A549 (cell line): Measurements from ENCODE around the gene RPLP1. TPM values are rescaled to one million over a fixed set of nuclear protein-coding genes. Genes with fewer than 3 reads are reported as not detected.

Experiments
- ATAC-seq, 2 experiments: fragments of 200-7000 bp in 1 of 2; fragments of >200 bp in 1 of 2; cut with Nextera tagmentation in 1 of 2; cut with Tn5 transposase in 1 of 2; 3 replicates each; pipeline versions ENCODE4 v1.8.0 to v1.9.1; 2018 to 2020; ENCODE audit warnings: mild to moderate bottlenecking in 1 of 2, moderate library complexity in 1 of 2
- CTCF ChIA-PET: fragments of 300-600 bp; sonication (Branson Sonifier 250); formaldehyde crosslinking; extraction: SDS; loops from one replicate; lab custom pipeline; 2021; ENCODE audit warnings: antibody characterized with exemption, inconsistent platforms; lab: Yijun Ruan, JAX
- POLR2A ChIA-PET: fragments of 350-600 bp; formaldehyde crosslinking; extraction: SDS; loops from one replicate; lab custom pipeline; 2021; ENCODE audit warnings: antibody characterized with exemption, inconsistent platforms; lab: Yijun Ruan, JAX
- DNase-seq, 2 experiments: peaks; one replicate each; pipeline versions ENCODE4 v3.0.0 to v3.0.0-alpha.2; 2011 to 2016; ENCODE audit warnings: low read depth in 1 of 2, low spot score in 1 of 2
- FAIRE-seq: peaks from 2 replicates; lab custom pipeline; 2011; peaks lifted over from hg19 to GRCh38; lab: Jason Lieb, UNC
- H3K27ac ChIP-seq, 2 experiments: fragments of >200 bp; sonication (Bioruptor Twin); formaldehyde crosslinking; 3 replicates each; pipeline ENCODE4 v1.5.1; 2016 to 2017
- H3K4me1 ChIP-seq: fragments of >200 bp; sonication (Bioruptor Twin); formaldehyde crosslinking; 3 replicates; pipeline ENCODE4 v1.6.1; 2016
- H3K4me2 ChIP-seq: fragments of >200 bp; sonication (Bioruptor Twin); formaldehyde crosslinking; 3 replicates; pipeline ENCODE4 v1.6.1; 2016
- H3K4me3 ChIP-seq: fragments of >200 bp; sonication (Bioruptor Twin); formaldehyde crosslinking; 3 replicates; pipeline ENCODE4 v1.5.1; 2016
- H3K9me3 ChIP-seq: fragments of >200 bp; sonication (Bioruptor Twin); formaldehyde crosslinking; 3 replicates; pipeline ENCODE4 v1.6.1; 2016
- ATOH8 ChIP-seq: fragments of 250-450 bp; sonication (Bioruptor Pico); IDR thresholded peaks from 2 replicates; pipeline ENCODE4 v1.5.0; 2020; ENCODE audit warnings: low read depth, mild to moderate bottlenecking, moderate library complexity
- CBX2 ChIP-seq: fragments of 200-600 bp; sonication (generic); IDR thresholded peaks from 2 replicates; pipeline ENCODE4 v1.6.1; 2016; ENCODE audit warnings: low read depth, mild to moderate bottlenecking, borderline replicate concordance
- CEBPB ChIP-seq, 2 experiments: fragments of >200 bp in 1 of 2; sonication (Bioruptor Twin) in 1 of 2; formaldehyde crosslinking in 1 of 2; IDR thresholded peaks; 2 replicates each; pipeline ENCODE4 v1.6.1; 2012 to 2016
- CHD2 ChIP-seq: fragments of 150-350 bp; IDR thresholded peaks from 2 replicates; pipeline ENCODE4 v1.6.1; 2014; ENCODE audit warnings: low read length; ENCODE audit not compliant: partially characterized antibody
- CHD4 ChIP-seq: fragments of 200-600 bp; sonication (generic); IDR thresholded peaks from 2 replicates; pipeline ENCODE4 v1.6.1; 2016; ENCODE audit warnings: antibody characterized with exemption, mild to moderate bottlenecking, borderline replicate concordance
- EHF ChIP-seq: fragments of 250-450 bp; sonication (Bioruptor Pico); IDR thresholded peaks from 2 replicates; pipeline ENCODE4 v1.5.0; 2020; ENCODE audit warnings: mild to moderate bottlenecking
- EHMT2 ChIP-seq: fragments of 200-600 bp; sonication (generic); IDR thresholded peaks from 2 replicates; pipeline ENCODE4 v1.6.1; 2016; ENCODE audit warnings: antibody characterized with exemption, low read depth, mild to moderate bottlenecking, moderate library complexity
- ESRRA ChIP-seq: fragments of 150-350 bp; IDR thresholded peaks from 2 replicates; pipeline ENCODE4 v1.6.1; 2014; ENCODE audit warnings: mild to moderate bottlenecking, low read length, borderline replicate concordance
- HDAC2 ChIP-seq: fragments of 200-600 bp; sonication (generic); IDR thresholded peaks from 2 replicates; pipeline ENCODE4 v1.6.1; 2016
- HES2 ChIP-seq: fragments of >200 bp; sonication (Bioruptor Twin); formaldehyde crosslinking; IDR thresholded peaks from 2 replicates; pipeline ENCODE4 v1.6.1; 2016
- HOXA7 ChIP-seq: fragments of 250-450 bp; sonication (Bioruptor Pico); IDR thresholded peaks from 2 replicates; pipeline ENCODE4 v1.5.0; 2020; ENCODE audit warnings: mild to moderate bottlenecking, moderate library complexity
- HOXB13 ChIP-seq: fragments of 250-450 bp; sonication (Bioruptor Pico); IDR thresholded peaks from 2 replicates; pipeline ENCODE4 v1.5.0; 2020; ENCODE audit warnings: low read depth, mild to moderate bottlenecking, moderate library complexity
- JUN ChIP-seq, 2 experiments: fragments of >200 bp; sonication (Bioruptor Twin); formaldehyde crosslinking; IDR thresholded peaks; 2 replicates in 1 of 2; 3 replicates in 1 of 2; pipeline ENCODE4 v1.6.1; 2016 to 2017
- JUNB ChIP-seq: fragments of >200 bp; sonication (Bioruptor Twin); formaldehyde crosslinking; IDR thresholded peaks from 2 replicates; pipeline ENCODE4 v1.6.1; 2016
- KDM1A ChIP-seq: fragments of 200-600 bp; sonication (generic); IDR thresholded peaks from 2 replicates; pipeline ENCODE4 v1.6.1; 2016; ENCODE audit warnings: low read depth, mild to moderate bottlenecking
- MAFK ChIP-seq: fragments of 450-650 bp; IDR thresholded peaks from 2 replicates; pipeline ENCODE4 v1.6.1; 2014; ENCODE audit not compliant: partially characterized antibody
- NFE2L2 ChIP-seq: fragments of 150-350 bp; conservative IDR thresholded peaks from 2 replicates; pipeline ENCODE4 v1.6.1; 2014; ENCODE audit warnings: low read length
- PBX3 ChIP-seq: IDR thresholded peaks from 2 replicates; pipeline ENCODE4 v1.6.1; 2012
- POLR2A ChIP-seq: IDR thresholded peaks from 2 replicates; pipeline ENCODE4 v1.6.1; 2012; ENCODE audit warnings: mild to moderate bottlenecking, low read length
- RAD21 ChIP-seq, 2 experiments: fragments of >200 bp in 1 of 2; sonication (Bioruptor Twin) in 1 of 2; formaldehyde crosslinking in 1 of 2; IDR thresholded peaks in 1 of 2; conservative IDR thresholded peaks in 1 of 2; 2 replicates in 1 of 2; 3 replicates in 1 of 2; pipeline ENCODE4 v1.6.1; 2012 to 2018; ENCODE audit warnings: inconsistent platforms in 1 of 2
- RARB ChIP-seq: fragments of 250-450 bp; sonication (Bioruptor Pico); IDR thresholded peaks from 2 replicates; pipeline ENCODE4 v1.8.0; 2021; ENCODE audit warnings: mild to moderate bottlenecking, moderate library complexity
- RCOR1 ChIP-seq: fragments of 150-350 bp; IDR thresholded peaks from 2 replicates; pipeline ENCODE4 v1.6.1; 2014; ENCODE audit warnings: antibody characterized with exemption, low read length, low read depth
- SREBF2 ChIP-seq: fragments of 450-650 bp; IDR thresholded peaks from 2 replicates; pipeline ENCODE4 v1.6.1; 2014; ENCODE audit warnings: mild to moderate bottlenecking, moderate library complexity
- TP53 ChIP-seq: fragments of 250-450 bp; sonication (Bioruptor Pico); IDR thresholded peaks from 2 replicates; pipeline ENCODE4 v1.5.0; 2021; ENCODE audit warnings: mild to moderate bottlenecking, moderate library complexity
- USF2 ChIP-seq: fragments of 450-650 bp; IDR thresholded peaks from 2 replicates; pipeline ENCODE4 v1.6.1; 2014; ENCODE audit warnings: antibody characterized with exemption
- ZC3H11A ChIP-seq: fragments of 450-650 bp; IDR thresholded peaks from 2 replicates; pipeline ENCODE4 v1.6.1; 2014; ENCODE audit warnings: antibody characterized with exemption, mild to moderate bottlenecking
- WGBS: methylation state at CpG from one replicate; pipeline ENCODE4 v1.1.6; 2017; ENCODE audit errors: missing lambda C conversion rate; 5-methylcytosine and 5-hydroxymethylcytosine counted together
- polyA plus RNA-seq, 4 experiments: library from polyadenylated mRNA; depleted of rRNA in 3 of 4; stranded (reverse); fragments of >200 nt; fragmentation: RNase III in 1 of 4; extraction: RNeasy Plus Mini Kit Qiagen cat#74134 plus additional on column Dnase treatment in 1 of 4; gene quantifications; 2 replicates in 3 of 4; 3 replicates in 1 of 4; pipeline ENCODE4 v1.2.3, GENCODE V29; 2011 to 2017

RPLP1 gene
- polyA plus RNA-seq, 2 of the 4 experiments (the other 2 are of a cell fraction) = 1,245 to 4,104 TPM

- FAIRE-seq (no peak), DNase-seq (no peak), ATAC-seq (no peak)
- Histone ChIP-seq H3K4me3 (no peak overlapping the region), H3K27ac (no peak overlapping the region), H3K9me3 (peaks cover 12% of the 10 kb centered on the region; the same call in 2 of the 3 replicates), H3K4me2 (no peak overlapping the region), H3K4me1 (no peaks in the 10 kb centered on the region)
- POLR2A ChIA-PET = no interaction called here
- TF ChIP-seq POLR2A (no peak), HOXA7 (CRISPR knock-in tag) (no peak), USF2 (no peak), MAFK (no peak), TP53 (CRISPR knock-in tag) (no peak), HDAC2 (no peak), HES2 (no peak), RARB (CRISPR knock-in tag) (no peak), ZC3H11A (no peak), JUNB (no peak), NFE2L2 (no peak), CHD4 (no peak), SREBF2 (no peak), JUN (IDR thresholded peaks at IDR 0.05) (no peak)
- CTCF ChIA-PET = interaction anchor here (0.9 to 6.2 kb wide), 2 partner anchors 13 to 999 kb away, joined by 4 to 73 read pairs; no protein-coding TSS in a partner anchor
- 76% methylated on average over 3 of the region's 3 CpGs for WGBS
Observed at GRCh38 chr15:69489073-69489571, 36.5 kb downstream of the RPLP1 start.

GRCh38 chr15:69490356-69491037, 37.9 kb downstream of the RPLP1 start:
- Histone ChIP-seq H3K9me3 (peaks cover 7% of the 10 kb centered on the region; the same call in 2 of the 3 replicates), H3K27ac (no peak overlapping the region), H3K4me3 (no peak overlapping the region), H3K4me1 (no peaks in the 10 kb centered on the region), H3K4me2 (no peak overlapping the region)
- DNase-seq = no peak
- ChIA-PET POLR2A (no interaction called here), CTCF (interaction anchor here (0.8 to 1.7 kb wide), 3 partner anchors 10 to 25 kb away, joined by 3 to 17 read pairs (median 3); no protein-coding TSS in a partner anchor)
- ATAC-seq = no peak
- WGBS = 55% methylated on average over 11 of the region's 11 CpGs
- FAIRE-seq = no peak
- TF ChIP-seq HDAC2 (no peak), CHD2 (no peak), KDM1A (no peak), HES2 (no peak), RAD21 (conservative IDR thresholded peaks at IDR 0.05 in 1 of 2, IDR thresholded peaks at IDR 0.05 in 1 of 2) (no peak), ATOH8 (CRISPR knock-in tag) (no peak), CBX2 (no peak), EHF (CRISPR knock-in tag) (no peak), ESRRA (no peak), NFE2L2 (no peak), EHMT2 (no peak), PBX3 (no peak), CEBPB (IDR thresholded peaks at IDR 0.05) (no peak), RCOR1 (no peak), HOXB13 (no peak), ZC3H11A (no peak)
